K562 treated with DMSO at 1 percent for 4 hours (cell line): ENCODE measurements around the gene CDC5L. TPM values are rescaled to one million over a fixed set of nuclear protein-coding genes. Genes with fewer than 3 reads are reported as not detected.

Experiments
- total RNA-seq: library from RNA; unstranded; fragments of 300-600 nt; gene quantifications from 2 replicates; pipeline ENCODE4 v1.2.3, GENCODE V29; 2022; ENCODE audit not compliant: insufficient read depth

The CDC5L gene
- total RNA-seq: 18.5 and 19.3 TPM in 2 replicates

GRCh38 chr6:44387346-44388134, at the start of gene CDC5L:
Gene CDC5L (plus strand): TSS chr6:44387706. CDS start chr6:44387824, 118 bp downstream.

GRCh38 chr6:44342489-44342888, 45.0 kb upstream of the CDC5L start, which contains the start of gene SPATS1:
Gene SPATS1 (plus strand): TSS chr6:44342650. CDS start chr6:44343096, 446 bp downstream.

Other genes with a start within 250 kb of the CDC5L start
- 0.51 TPM in 1 of 2 replicates, not detected in the other for gene CAPN11, start 228.9 kb upstream of the CDC5L start, total RNA-seq
- not detected in 2 replicates for gene MYMX, start 170.8 kb upstream of the CDC5L start, total RNA-seq
- 110 and 130 TPM in 2 replicates for gene SLC29A1, start 164.1 kb upstream of the CDC5L start, total RNA-seq
- 1,233 and 1,422 TPM in 2 replicates for gene HSP90AB1, start 140.6 kb upstream of the CDC5L start, total RNA-seq
- gene SLC35B2, start 130.2 kb upstream of the CDC5L start, total RNA-seq: 78.1 and 85.6 TPM in 2 replicates
- 26.9 and 27.2 TPM in 2 replicates for gene NFKBIE, start 122.2 kb upstream of the CDC5L start, total RNA-seq
- not detected in 2 replicates for gene TMEM151B, start 117.3 kb upstream of the CDC5L start, total RNA-seq
- gene AARS2, start 74.4 kb upstream of the CDC5L start, total RNA-seq: 12.3 and 13.6 TPM in 2 replicates
- gene SPATS1, start 45.1 kb upstream of the CDC5L start, total RNA-seq: not detected in 2 replicates